ENCODE measurements around the gene DOCK2. TPM values are rescaled to one million over a fixed set of nuclear protein-coding genes. Genes with fewer than 3 reads are reported as not detected.

Gene DOCK2
- total and polyA plus RNA-seq, 3 donors from 2014 or later: 6.8 to 8.9 (median 7.3) TPM

DNA sequence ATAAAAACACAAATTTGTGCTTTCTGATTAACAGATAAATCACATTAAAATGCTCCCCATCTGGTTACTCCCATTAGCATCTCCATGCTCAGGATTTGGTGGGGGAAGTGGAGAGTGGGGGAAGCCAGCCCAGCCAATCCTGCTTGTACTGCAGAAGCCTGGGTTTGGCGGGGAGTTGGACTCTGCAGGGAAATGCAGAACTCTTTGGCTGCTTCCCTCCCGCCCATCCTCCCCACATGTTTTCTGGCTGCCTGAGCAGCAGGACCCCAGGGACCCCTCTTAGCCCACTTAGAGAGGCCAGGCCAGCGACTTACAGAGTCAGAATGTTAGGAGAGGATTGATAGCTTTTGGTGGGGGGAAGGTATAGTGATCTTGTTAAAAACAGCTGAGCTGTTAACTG lies 409.2 kb downstream of the DOCK2 start:
- no peak overlapping the region for H3K4me3 ChIP-seq
- WGBS, 2 donors: 61 to 62% methylated on average over 2 to 3 of the region's 3 CpGs
- TF ChIP-seq, protein P1, sequence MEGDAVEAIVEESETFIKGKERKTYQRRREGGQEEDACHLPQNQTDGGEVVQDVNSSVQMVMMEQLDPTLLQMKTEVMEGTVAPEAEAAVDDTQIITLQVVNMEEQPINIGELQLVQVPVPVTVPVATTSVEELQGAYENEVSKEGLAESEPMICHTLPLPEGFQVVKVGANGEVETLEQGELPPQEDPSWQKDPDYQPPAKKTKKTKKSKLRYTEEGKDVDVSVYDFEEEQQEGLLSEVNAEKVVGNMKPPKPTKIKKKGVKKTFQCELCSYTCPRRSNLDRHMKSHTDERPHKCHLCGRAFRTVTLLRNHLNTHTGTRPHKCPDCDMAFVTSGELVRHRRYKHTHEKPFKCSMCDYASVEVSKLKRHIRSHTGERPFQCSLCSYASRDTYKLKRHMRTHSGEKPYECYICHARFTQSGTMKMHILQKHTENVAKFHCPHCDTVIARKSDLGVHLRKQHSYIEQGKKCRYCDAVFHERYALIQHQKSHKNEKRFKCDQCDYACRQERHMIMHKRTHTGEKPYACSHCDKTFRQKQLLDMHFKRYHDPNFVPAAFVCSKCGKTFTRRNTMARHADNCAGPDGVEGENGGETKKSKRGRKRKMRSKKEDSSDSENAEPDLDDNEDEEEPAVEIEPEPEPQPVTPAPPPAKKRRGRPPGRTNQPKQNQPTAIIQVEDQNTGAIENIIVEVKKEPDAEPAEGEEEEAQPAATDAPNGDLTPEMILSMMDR (IDR thresholded peaks at IDR 0.05): no peak
- no peak for TF ChIP-seq POLR2A (IDR thresholded peaks at IDR 0.05)
- intact Hi-C loops (cut with DNase I; ENCODE audit: low total_unique reads): no loop called here
- H3K9me3 ChIP-seq: no peaks in the 10 kb centered on the region
- H3K27ac ChIP-seq: no peak overlapping the region
- no peaks in the 10 kb centered on the region for H3K27me3 ChIP-seq
- no peak for DNase-seq
- H3K36me3 ChIP-seq (ENCODE audit: low read depth, missing control alignments): no peaks in the 10 kb centered on the region
- H3K4me1 ChIP-seq: no peaks in the 10 kb centered on the region

DNA sequence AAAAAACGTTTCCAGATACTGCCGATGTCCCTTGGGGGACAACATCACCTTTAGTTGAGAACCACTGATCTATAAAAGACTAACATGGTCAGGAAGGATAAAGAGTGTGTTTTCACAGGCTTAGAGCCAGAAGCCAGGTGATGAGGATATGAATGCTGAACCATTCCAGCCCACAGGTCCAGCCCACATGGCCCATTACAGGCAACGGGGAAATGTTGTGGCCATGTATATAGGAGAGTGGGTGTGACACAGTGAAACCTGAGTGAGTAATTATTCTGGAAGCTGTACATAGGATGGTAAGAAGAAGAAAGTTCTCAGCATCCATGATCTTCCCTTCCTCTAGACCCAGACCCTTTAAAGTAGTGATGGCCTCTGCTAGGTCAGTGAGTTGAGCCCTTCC lies 412.6 kb downstream of the DOCK2 start:
- Histone ChIP-seq H3K27me3 (no peaks in the 10 kb centered on the region), H3K36me3 (ENCODE audit: low read depth, missing control alignments) (no peaks in the 10 kb centered on the region), H3K4me3 (no peak overlapping the region), H3K27ac (no peak overlapping the region), H3K9me3 (no peaks in the 10 kb centered on the region), H3K4me1 (no peaks in the 10 kb centered on the region)
- no peak for TF ChIP-seq POLR2A (IDR thresholded peaks at IDR 0.05)
- TF ChIP-seq, protein P1 (IDR thresholded peaks at IDR 0.05): no peak
- no peak for DNase-seq
- intact Hi-C loops (cut with DNase I; ENCODE audit: low total_unique reads): no loop called here
- 96 to 97% methylated on average over 3 of the region's 3 CpGs for WGBS, 2 donors

DNA sequence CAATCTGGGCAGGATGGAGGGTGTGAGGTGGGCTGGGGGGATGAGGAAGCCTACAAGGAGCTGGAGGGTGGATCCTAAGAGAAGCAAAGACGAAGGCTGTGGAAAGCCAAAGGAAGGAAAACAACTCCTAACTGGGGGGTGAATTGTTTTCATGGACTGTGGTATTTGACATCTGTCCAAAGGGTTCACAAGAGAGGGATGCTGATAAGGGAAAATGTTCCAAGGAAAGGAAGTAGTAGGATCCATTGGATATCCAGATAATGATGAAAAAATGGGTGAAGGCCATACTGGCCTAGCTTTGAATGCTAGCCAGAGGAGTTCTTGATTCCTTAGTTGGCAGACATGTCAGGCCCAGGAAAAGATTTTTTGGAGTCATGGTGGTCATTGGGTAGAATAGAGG lies 416.8 kb downstream of the DOCK2 start:
- intact Hi-C loops (cut with DNase I; ENCODE audit: low total_unique reads): no loop called here
- Histone ChIP-seq H3K4me1 (no peaks in the 10 kb centered on the region), H3K4me3 (no peak overlapping the region), H3K27ac (no peak overlapping the region), H3K36me3 (ENCODE audit: low read depth, missing control alignments) (no peaks in the 10 kb centered on the region), H3K27me3 (no peaks in the 10 kb centered on the region), H3K9me3 (no peaks in the 10 kb centered on the region)
- no peak for TF ChIP-seq POLR2A (IDR thresholded peaks at IDR 0.05)
- TF ChIP-seq, protein P1 (IDR thresholded peaks at IDR 0.05): no peak
- WGBS, 2 donors: 86 to 90% methylated on average over 1 of the region's 1 CpG
- DNase-seq: no peak

- no peak for DNase-seq
- 94% methylated on average over 2 of the region's 2 CpGs for WGBS, 2 donors
- Histone ChIP-seq H3K4me3 (no peak overlapping the region), H3K9me3 (no peaks in the 10 kb centered on the region), H3K27me3 (no peaks in the 10 kb centered on the region), H3K36me3 (ENCODE audit: low read depth, missing control alignments) (no peaks in the 10 kb centered on the region), H3K27ac (no peak overlapping the region), H3K4me1 (no peaks in the 10 kb centered on the region)
- intact Hi-C loops (cut with DNase I; ENCODE audit: low total_unique reads): no loop called here
- no peak for TF ChIP-seq POLR2A (IDR thresholded peaks at IDR 0.05)
- TF ChIP-seq, protein P1 (IDR thresholded peaks at IDR 0.05): no peak
These were observed 418.5 kb downstream of the DOCK2 start for GRCh38 chr5:170055606-170056005.

GRCh38 chr5:170056561-170057267 lies 419.6 kb downstream of the DOCK2 start:
- Histone ChIP-seq H3K4me3 (no peak overlapping the region), H3K27me3 (no peaks in the 10 kb centered on the region), H3K27ac (no peak overlapping the region), H3K9me3 (no peaks in the 10 kb centered on the region), H3K36me3 (ENCODE audit: low read depth, missing control alignments) (no peaks in the 10 kb centered on the region), H3K4me1 (no peaks in the 10 kb centered on the region)
- intact Hi-C loops (cut with DNase I; ENCODE audit: low total_unique reads): no loop called here
- WGBS, 2 donors: 90 to 98% methylated on average over 10 to 11 of the region's 11 CpGs
- no peak for DNase-seq
- TF ChIP-seq, protein P1 (IDR thresholded peaks at IDR 0.05): no peak
- TF ChIP-seq POLR2A (IDR thresholded peaks at IDR 0.05): no peak
